ENCODE results near the gene CAMKK2.

CAMKK2 gene

GRCh38 chr12:121218588-121219352 lies 77.7 kb downstream of the CAMKK2 start:
- Histone ChIP-seq H3K4me3 (ENCODE audit: low read length) (no peak overlapping the region), H3K27me3 (ENCODE audit: low read depth, low read length) (no peaks in the 10 kb centered on the region), H2AFZ (ENCODE audit: low read depth, low read length) (no peak overlapping the region), H3K4me1 (ENCODE audit: low read length) (no peaks in the 10 kb centered on the region), H3K4me2 (ENCODE audit: low read length) (no peak overlapping the region), H3K9ac (ENCODE audit: low read length) (no peak overlapping the region), H4K20me1 (ENCODE audit: insufficient read depth, low read length) (no peaks in the 10 kb centered on the region), H3K9me3 (ENCODE audit: insufficient read depth, low read length) (no peaks in the 10 kb centered on the region), H3K79me2 (ENCODE audit: low read length) (no peaks in the 10 kb centered on the region), H3K36me3 (replicated peaks; ENCODE audit: low read depth, low read length) (no peaks in the 10 kb centered on the region), H3K27ac (ENCODE audit: low read length) (no peak overlapping the region)
- TF ChIP-seq EZH2phosphoT487 (IDR thresholded peaks at IDR 0.05; ENCODE audit: low read depth): no peak
- TF ChIP-seq CTCF (IDR thresholded peaks at IDR 0.05; ENCODE audit: low read depth, low read length): no peak

GRCh38 chr12:121217761-121218160 lies 78.7 kb downstream of the CAMKK2 start:
- Histone ChIP-seq H3K9me3 (ENCODE audit: insufficient read depth, low read length) (no peaks in the 10 kb centered on the region), H3K9ac (ENCODE audit: low read length) (no peak overlapping the region), H3K79me2 (ENCODE audit: low read length) (no peaks in the 10 kb centered on the region), H3K27ac (ENCODE audit: low read length) (no peak overlapping the region), H3K4me2 (ENCODE audit: low read length) (no peak overlapping the region), H3K36me3 (replicated peaks; ENCODE audit: low read depth, low read length) (no peaks in the 10 kb centered on the region), H4K20me1 (ENCODE audit: insufficient read depth, low read length) (no peaks in the 10 kb centered on the region), H2AFZ (ENCODE audit: low read depth, low read length) (no peak overlapping the region), H3K4me1 (ENCODE audit: low read length) (no peaks in the 10 kb centered on the region), H3K27me3 (ENCODE audit: low read depth, low read length) (no peaks in the 10 kb centered on the region), H3K4me3 (ENCODE audit: low read length) (no peak overlapping the region)
- TF ChIP-seq EZH2phosphoT487 (IDR thresholded peaks at IDR 0.05; ENCODE audit: low read depth) (no peak), CTCF (IDR thresholded peaks at IDR 0.05; ENCODE audit: low read depth, low read length) (no peak)

DNA sequence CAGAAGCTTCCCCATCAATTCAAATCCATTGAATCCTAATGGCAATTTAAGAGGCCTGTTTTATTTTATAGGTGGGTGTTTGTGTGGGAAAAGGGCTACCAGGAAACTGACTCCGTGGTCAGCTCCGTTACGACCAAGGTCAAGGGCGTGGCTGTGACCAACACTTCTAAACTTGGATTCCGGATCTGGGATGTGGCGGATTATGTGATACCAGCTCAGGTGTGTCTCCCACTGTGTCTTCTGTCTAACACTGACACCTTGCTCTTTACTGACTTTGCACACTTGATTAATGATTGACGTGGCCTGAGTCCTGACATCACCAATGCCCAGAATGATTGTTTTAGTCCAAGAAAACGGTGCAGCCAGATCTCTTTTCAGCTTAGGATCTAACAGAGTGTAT lies 79.4 kb downstream of the CAMKK2 start:
- H2AFZ ChIP-seq (ENCODE audit: low read depth, low read length): no peak overlapping the region
- no peak overlapping the region for H3K4me3 ChIP-seq (ENCODE audit: low read length)
- H3K9me3 ChIP-seq (ENCODE audit: insufficient read depth, low read length): no peaks in the 10 kb centered on the region
- no peak overlapping the region for H3K9ac ChIP-seq (ENCODE audit: low read length)
- no peaks in the 10 kb centered on the region for H3K79me2 ChIP-seq (ENCODE audit: low read length)
- H4K20me1 ChIP-seq (ENCODE audit: insufficient read depth, low read length): no peaks in the 10 kb centered on the region
- no peaks in the 10 kb centered on the region for H3K4me1 ChIP-seq (ENCODE audit: low read length)
- H3K4me2 ChIP-seq (ENCODE audit: low read length): no peak overlapping the region
- no peaks in the 10 kb centered on the region for H3K27me3 ChIP-seq (ENCODE audit: low read depth, low read length)
- TF ChIP-seq EZH2phosphoT487 (IDR thresholded peaks at IDR 0.05; ENCODE audit: low read depth) (no peak), CTCF (IDR thresholded peaks at IDR 0.05; ENCODE audit: low read depth, low read length) (no peak)
- no peaks in the 10 kb centered on the region for H3K36me3 ChIP-seq (replicated peaks; ENCODE audit: low read depth, low read length)
- H3K27ac ChIP-seq (ENCODE audit: low read length): no peak overlapping the region

GRCh38 chr12:121216102-121216501 lies 80.4 kb downstream of the CAMKK2 start:
- H3K27me3 ChIP-seq (ENCODE audit: low read depth, low read length): no peaks in the 10 kb centered on the region
- H3K4me1 ChIP-seq (ENCODE audit: low read length): no peaks in the 10 kb centered on the region
- H3K79me2 ChIP-seq (ENCODE audit: low read length): no peaks in the 10 kb centered on the region
- no peak overlapping the region for H2AFZ ChIP-seq (ENCODE audit: low read depth, low read length)
- H3K9me3 ChIP-seq (ENCODE audit: insufficient read depth, low read length): no peaks in the 10 kb centered on the region
- H3K9ac ChIP-seq (ENCODE audit: low read length): no peak overlapping the region
- H3K36me3 ChIP-seq (replicated peaks; ENCODE audit: low read depth, low read length): no peaks in the 10 kb centered on the region
- TF ChIP-seq EZH2phosphoT487 (IDR thresholded peaks at IDR 0.05; ENCODE audit: low read depth) (no peak), CTCF (IDR thresholded peaks at IDR 0.05; ENCODE audit: low read depth, low read length) (no peak)
- no peaks in the 10 kb centered on the region for H4K20me1 ChIP-seq (ENCODE audit: insufficient read depth, low read length)
- H3K4me2 ChIP-seq (ENCODE audit: low read length): no peak overlapping the region
- no peak overlapping the region for H3K27ac ChIP-seq (ENCODE audit: low read length)
- no peak overlapping the region for H3K4me3 ChIP-seq (ENCODE audit: low read length)

All from OCI-LY3 (cell line).